Measurements from ENCODE around the gene CDKAL1.

CDKAL1 gene

GRCh38 chr6:21201187-21201586 is 666.9 kb downstream of the CDKAL1 start:
- DNase-seq (ENCODE audit: low read depth, low spot score), result no peak
- POLR2A ChIA-PET, result no interaction called here
- CTCF ChIA-PET, result interaction anchor here (1.2 kb wide), 1 partner anchor 26 kb away, joined by 3 read pairs; no protein-coding TSS in a partner anchor
- no peak for TF ChIP-seq CTCF (IDR thresholded peaks at IDR 0.05; ENCODE audit: insufficient read depth, low read length, missing control alignments)
- H3K4me3 ChIP-seq (ENCODE audit: low read depth, low read length), result no peak overlapping the region

GRCh38 chr6:21201637-21202350 is 667.5 kb downstream of the CDKAL1 start:
- CTCF ChIA-PET, result interaction anchor here (1.2 kb wide), 1 partner anchor 26 kb away, joined by 3 read pairs; no protein-coding TSS in a partner anchor
- POLR2A ChIA-PET, result no interaction called here
- no peak overlapping the region for H3K4me3 ChIP-seq (ENCODE audit: low read depth, low read length)
- TF ChIP-seq CTCF (IDR thresholded peaks at IDR 0.05; ENCODE audit: insufficient read depth, low read length, missing control alignments), result no peak
- DNase-seq (ENCODE audit: low read depth, low spot score), result no peak

GRCh38 chr6:21202521-21202920 is 668.3 kb downstream of the CDKAL1 start:
- CTCF ChIA-PET, result no interaction called here
- no peak for DNase-seq (ENCODE audit: low read depth, low spot score)
- TF ChIP-seq CTCF (IDR thresholded peaks at IDR 0.05; ENCODE audit: insufficient read depth, low read length, missing control alignments), result no peak
- H3K4me3 ChIP-seq (ENCODE audit: low read depth, low read length), result no peak overlapping the region
- POLR2A ChIA-PET, result no interaction called here

GRCh38 chr6:21204951-21205350 is 670.7 kb downstream of the CDKAL1 start:
- DNase-seq (ENCODE audit: low read depth, low spot score), result no peak
- POLR2A ChIA-PET, result no interaction called here
- no peak for TF ChIP-seq CTCF (IDR thresholded peaks at IDR 0.05; ENCODE audit: insufficient read depth, low read length, missing control alignments)
- CTCF ChIA-PET, result no interaction called here
- H3K4me3 ChIP-seq (ENCODE audit: low read depth, low read length), result no peak overlapping the region

- no peak for DNase-seq (ENCODE audit: low read depth, low spot score)
- no peak overlapping the region for H3K4me3 ChIP-seq (ENCODE audit: low read depth, low read length)
- TF ChIP-seq CTCF (IDR thresholded peaks at IDR 0.05; ENCODE audit: insufficient read depth, low read length, missing control alignments), result no peak
- POLR2A ChIA-PET, result no interaction called here
- CTCF ChIA-PET, result no interaction called here
Observed at GRCh38 chr6:21208081-21208795, 674.0 kb downstream of the CDKAL1 start.

GRCh38 chr6:21208796-21209186 is 674.5 kb downstream of the CDKAL1 start:
- POLR2A ChIA-PET, result no interaction called here

More at GRCh38 chr6:21208796-21209186, 674.5 kb downstream of the CDKAL1 start:
- no peak overlapping the region for H3K4me3 ChIP-seq (ENCODE audit: low read depth, low read length)
- CTCF ChIA-PET, result no interaction called here
- TF ChIP-seq CTCF (IDR thresholded peaks at IDR 0.05; ENCODE audit: insufficient read depth, low read length, missing control alignments), result no peak
- no peak for DNase-seq (ENCODE audit: low read depth, low spot score)
